ENCODE measurements around the gene CD83. TPM values are rescaled to one million over a fixed set of nuclear protein-coding genes. Genes with fewer than 3 reads are reported as not detected.

The CD83 gene
- total RNA-seq, 6 experiments from 2014 or later, result 0.79 to 1.9 (median 1.1) TPM

DNA sequence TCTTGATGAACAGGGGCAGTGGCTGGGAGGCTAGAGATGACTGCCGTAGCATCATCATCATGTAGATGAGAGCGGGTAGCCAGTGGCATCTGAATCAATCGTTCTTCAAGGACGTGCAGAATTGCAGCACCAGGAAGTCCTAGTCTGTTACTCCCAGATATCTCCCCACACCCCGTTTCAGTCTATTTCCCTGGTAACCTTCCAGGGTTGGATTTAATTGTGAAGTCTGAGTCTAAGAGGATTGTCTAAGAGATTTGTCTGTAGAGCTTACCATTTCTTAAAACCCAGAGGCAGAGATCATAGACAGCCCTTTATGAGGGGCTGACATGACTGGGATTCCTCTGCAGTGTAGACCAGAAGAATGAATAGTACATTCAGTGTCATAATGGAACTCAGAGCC, 16.6 kb upstream of the CD83 start:
- H3K4me1 Mint-ChIP-seq (ENCODE audit: low read depth), result no peaks in the 10 kb centered on the region
- H3K27me3 Mint-ChIP-seq (ENCODE audit: insufficient read depth), result peaks cover 16% of the 10 kb centered on the region
- H3K36me3 Mint-ChIP-seq (ENCODE audit: low read depth), result no peaks in the 10 kb centered on the region
- H3K4me3 Mint-ChIP-seq, result no peak overlapping the region
- TF ChIP-seq, protein P1, sequence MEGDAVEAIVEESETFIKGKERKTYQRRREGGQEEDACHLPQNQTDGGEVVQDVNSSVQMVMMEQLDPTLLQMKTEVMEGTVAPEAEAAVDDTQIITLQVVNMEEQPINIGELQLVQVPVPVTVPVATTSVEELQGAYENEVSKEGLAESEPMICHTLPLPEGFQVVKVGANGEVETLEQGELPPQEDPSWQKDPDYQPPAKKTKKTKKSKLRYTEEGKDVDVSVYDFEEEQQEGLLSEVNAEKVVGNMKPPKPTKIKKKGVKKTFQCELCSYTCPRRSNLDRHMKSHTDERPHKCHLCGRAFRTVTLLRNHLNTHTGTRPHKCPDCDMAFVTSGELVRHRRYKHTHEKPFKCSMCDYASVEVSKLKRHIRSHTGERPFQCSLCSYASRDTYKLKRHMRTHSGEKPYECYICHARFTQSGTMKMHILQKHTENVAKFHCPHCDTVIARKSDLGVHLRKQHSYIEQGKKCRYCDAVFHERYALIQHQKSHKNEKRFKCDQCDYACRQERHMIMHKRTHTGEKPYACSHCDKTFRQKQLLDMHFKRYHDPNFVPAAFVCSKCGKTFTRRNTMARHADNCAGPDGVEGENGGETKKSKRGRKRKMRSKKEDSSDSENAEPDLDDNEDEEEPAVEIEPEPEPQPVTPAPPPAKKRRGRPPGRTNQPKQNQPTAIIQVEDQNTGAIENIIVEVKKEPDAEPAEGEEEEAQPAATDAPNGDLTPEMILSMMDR (IDR thresholded peaks at IDR 0.05), result no peak
- no peaks in the 10 kb centered on the region for H3K9me3 Mint-ChIP-seq
- no peak overlapping the region for H3K27ac Mint-ChIP-seq
- DNase-seq, result no peak

- Mint-ChIP-seq H3K27ac (no peak overlapping the region), H3K9me3 (peaks cover 13% of the 10 kb centered on the region; the same call in 1 of the 2 replicates), H3K27me3 (ENCODE audit: insufficient read depth) (peaks cover 16% of the 10 kb centered on the region), H3K4me3 (no peak overlapping the region), H3K36me3 (ENCODE audit: low read depth) (peaks cover 6% of the 10 kb centered on the region; the same call in 1 of the 2 replicates), H3K4me1 (ENCODE audit: low read depth) (no peaks in the 10 kb centered on the region)
- TF ChIP-seq, protein P1 (IDR thresholded peaks at IDR 0.05), result no peak
- DNase-seq, result no peak
These were observed 15.2 kb upstream of the CD83 start for GRCh38 chr6:14102383-14102782.

GRCh38 chr6:14105547-14105946, 12.0 kb upstream of the CD83 start:
- TF ChIP-seq, protein P1 (IDR thresholded peaks at IDR 0.05), result no peak
- H3K27ac Mint-ChIP-seq, result no peak overlapping the region
- peaks cover 13% of the 10 kb centered on the region for H3K27me3 Mint-ChIP-seq (ENCODE audit: insufficient read depth)
- peaks cover 17% of the 10 kb centered on the region; the same call in 1 of the 2 replicates for H3K9me3 Mint-ChIP-seq
- no peaks in the 10 kb centered on the region for H3K4me1 Mint-ChIP-seq (ENCODE audit: low read depth)
- no peak overlapping the region for H3K4me3 Mint-ChIP-seq
- no peak for DNase-seq
- peaks cover 6% of the 10 kb centered on the region; the same call in 1 of the 2 replicates for H3K36me3 Mint-ChIP-seq (ENCODE audit: low read depth)

DNA sequence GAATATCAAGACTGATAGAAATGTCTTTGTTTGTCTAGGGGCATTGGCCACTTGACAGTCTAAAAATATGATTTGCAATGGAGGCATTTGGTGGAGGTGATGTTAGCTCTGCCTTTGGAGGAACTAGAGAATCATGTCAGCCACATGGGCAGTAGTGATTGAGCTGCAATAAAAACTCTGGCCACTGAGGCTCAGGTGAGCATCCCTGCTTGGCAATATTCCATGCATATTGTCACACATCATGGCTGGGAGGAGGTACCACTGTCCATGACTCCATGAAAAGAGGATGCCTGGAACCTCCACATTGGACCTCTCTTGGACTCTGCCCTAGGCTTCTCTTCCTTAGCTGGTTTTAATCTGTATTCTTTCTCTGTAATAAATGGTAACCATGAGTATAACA, 10.6 kb upstream of the CD83 start:
- TF ChIP-seq, protein P1 (IDR thresholded peaks at IDR 0.05), result no peak
- H3K4me1 Mint-ChIP-seq (ENCODE audit: low read depth), result no peaks in the 10 kb centered on the region
- peaks cover 6% of the 10 kb centered on the region for H3K27me3 Mint-ChIP-seq (ENCODE audit: insufficient read depth)
- H3K9me3 Mint-ChIP-seq, result peaks cover 17% of the 10 kb centered on the region; the same call in 1 of the 2 replicates
- DNase-seq, result no peak
- H3K4me3 Mint-ChIP-seq, result no peak overlapping the region
- no peak overlapping the region for H3K27ac Mint-ChIP-seq
- H3K36me3 Mint-ChIP-seq (ENCODE audit: low read depth), result peaks cover 6% of the 10 kb centered on the region; the same call in 1 of the 2 replicates

DNA sequence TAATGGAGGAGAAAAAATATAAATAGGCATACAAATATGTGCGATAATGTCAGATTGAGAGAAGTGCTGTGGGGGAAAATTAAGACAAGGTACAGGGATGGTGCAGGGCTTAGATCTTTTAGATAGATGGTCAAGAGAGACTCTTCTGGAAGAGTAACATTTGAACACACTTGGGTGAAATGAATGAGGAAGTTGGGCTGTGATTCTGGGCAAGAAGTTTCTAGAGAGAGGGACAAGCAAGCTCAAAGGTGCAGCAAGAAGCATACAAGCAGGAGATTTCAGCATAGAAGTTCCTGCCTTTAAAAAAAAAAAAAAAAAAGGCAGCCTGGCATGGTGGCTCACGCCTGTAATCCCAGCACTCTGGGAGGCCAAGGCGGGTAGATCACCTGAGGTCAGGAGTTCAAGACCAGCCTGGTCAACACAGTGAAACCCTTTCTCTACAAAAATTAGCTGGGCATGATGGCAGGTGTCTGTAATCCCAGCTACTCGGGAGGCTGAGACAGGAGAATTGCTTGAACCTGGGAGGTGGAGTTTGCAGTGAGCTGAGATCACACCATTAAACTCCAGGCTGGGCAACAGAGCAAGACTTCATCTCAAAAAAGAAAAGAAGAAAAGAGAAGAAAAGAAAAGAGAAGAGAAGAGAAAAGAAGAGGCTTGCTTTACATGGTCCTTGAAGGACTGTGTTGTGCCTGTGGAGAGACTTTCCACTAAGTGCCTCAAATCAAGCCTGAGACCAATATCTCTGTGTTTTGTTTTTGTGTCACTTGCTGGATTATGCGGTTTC, 9.7 kb upstream of the CD83 start:
- H3K9me3 Mint-ChIP-seq, result peaks cover 17% of the 10 kb centered on the region; the same call in 1 of the 2 replicates
- H3K27me3 Mint-ChIP-seq (ENCODE audit: insufficient read depth), result peaks cover 7% of the 10 kb centered on the region
- DNase-seq, result no peak
- TF ChIP-seq, protein P1 (IDR thresholded peaks at IDR 0.05), result no peak
- H3K27ac Mint-ChIP-seq, result no peak overlapping the region
- H3K4me1 Mint-ChIP-seq (ENCODE audit: low read depth), result no peaks in the 10 kb centered on the region
- no peak overlapping the region for H3K4me3 Mint-ChIP-seq
- H3K36me3 Mint-ChIP-seq (ENCODE audit: low read depth), result peaks cover 6% of the 10 kb centered on the region; the same call in 1 of the 2 replicates
